HG02943 (cell line): ENCODE measurements around the gene EXOC2.

Experiments used
- ATAC-seq: cut with Tn5 transposase; IDR thresholded peaks from one replicate; pipeline ENCODE4 v1.9.1; 2021; ENCODE audit warnings: mild to moderate bottlenecking, low read depth, moderate library complexity; ENCODE audit not compliant: unreplicated experiment

EXOC2 gene

DNA sequence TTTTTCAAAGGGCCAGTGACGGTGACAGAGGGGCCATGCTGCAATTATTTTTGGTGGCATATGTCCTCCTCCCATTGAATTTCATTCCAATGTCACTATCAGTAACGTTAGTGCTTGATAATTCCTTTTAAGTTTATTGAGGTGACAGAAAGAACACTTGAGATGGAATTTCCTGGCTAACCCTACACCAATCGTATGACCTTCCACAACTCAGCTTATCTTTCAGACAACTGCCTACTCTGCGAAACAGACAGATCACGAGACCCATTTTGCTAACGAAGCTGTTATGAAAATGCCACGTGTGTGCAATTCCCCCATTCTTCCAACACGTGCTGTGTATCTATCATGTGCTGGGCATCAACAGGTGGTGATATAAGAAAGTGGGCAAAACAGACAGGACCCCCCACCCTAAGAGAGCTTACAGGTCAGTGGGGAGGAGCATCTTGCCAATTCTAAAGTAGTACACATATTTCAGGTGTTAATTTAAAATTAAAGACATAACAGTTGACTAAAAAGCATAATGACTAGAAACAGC is 188.4 kb downstream of the EXOC2 start:
- ATAC-seq, result no peak

GRCh38 chr6:503610-504362 is 189.2 kb downstream of the EXOC2 start:
- ATAC-seq, result no peak

DNA sequence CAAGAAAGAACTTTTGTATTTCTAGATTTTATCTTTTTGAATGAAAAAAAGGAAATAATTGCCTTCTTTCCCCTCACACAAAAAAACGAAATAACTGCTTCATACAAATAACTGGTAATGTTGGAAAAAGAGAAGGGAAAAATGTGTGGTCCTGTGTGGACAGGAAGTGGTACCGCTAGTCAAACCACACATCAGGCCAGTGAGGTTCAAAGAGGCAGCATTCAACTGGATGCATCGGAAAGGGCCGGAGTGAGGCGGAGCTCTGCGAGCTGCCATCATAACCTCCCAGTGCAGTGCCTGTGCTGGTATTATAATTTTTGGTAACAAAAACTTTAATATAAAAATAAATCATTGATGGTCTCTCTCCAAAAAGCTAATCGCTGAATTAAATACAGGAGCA is 190.2 kb downstream of the EXOC2 start:
- ATAC-seq, result no peak

GRCh38 chr6:501891-502601 is 190.9 kb downstream of the EXOC2 start:
- ATAC-seq, result no peak

DNA sequence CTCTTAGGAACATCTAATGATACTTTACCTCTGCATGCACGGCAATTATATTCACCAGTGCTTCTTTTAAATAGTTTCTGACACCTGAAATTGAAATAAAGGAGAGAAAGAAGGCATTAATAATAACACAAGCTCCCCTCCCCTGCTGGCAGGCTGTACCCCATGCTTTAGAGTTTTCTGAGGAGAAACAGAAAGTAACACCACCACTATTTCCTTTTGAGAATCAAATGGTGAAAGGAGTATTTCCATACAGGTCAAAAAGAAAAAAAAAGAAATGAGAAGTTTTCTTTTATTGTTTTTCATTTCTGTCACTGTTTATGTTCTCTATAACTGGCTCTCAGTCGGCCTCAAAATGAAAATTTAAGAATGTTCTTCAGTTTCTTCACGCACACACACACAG is 193.3 kb downstream of the EXOC2 start:
- ATAC-seq, result no peak

DNA sequence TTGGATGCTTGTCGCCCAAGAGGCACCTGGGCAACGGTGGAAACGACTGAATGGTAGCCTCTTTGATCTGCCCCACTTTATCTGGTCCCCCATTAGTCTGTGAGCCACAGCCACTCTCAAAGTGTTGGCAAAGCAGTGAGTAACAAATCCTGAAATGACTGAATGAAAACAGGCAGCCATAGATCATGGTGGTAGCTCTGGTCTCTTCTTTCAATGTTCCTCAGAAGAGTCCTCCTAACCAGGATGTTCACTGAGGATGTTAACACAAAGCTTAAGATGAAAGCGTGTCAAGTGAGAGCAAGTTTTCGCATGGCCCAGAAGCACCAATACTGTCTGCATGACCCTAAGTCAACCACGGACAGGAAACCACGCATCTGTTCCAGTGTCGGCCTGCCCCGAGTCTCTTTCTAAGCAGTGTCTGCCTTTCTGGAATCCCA is 194.1 kb downstream of the EXOC2 start:
- ATAC-seq, result peak; percentile 66

DNA sequence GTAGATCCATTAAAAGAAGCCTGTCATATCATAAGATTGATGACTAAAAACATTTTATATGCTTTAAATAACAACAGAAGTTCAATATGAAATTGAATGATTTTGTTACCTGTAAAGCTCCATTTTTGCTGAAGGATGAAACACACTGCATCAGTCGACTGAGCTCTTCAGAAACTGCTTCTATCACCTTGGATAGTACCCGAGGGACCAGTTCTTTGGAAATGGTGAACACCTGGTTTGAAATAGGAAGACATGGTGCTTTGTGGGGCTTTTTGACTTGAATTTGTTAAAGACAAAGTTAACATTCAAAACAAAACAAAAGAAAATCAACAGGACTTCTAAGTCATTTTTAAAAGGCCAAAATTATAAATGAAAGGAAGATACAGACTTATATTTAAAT is 195.7 kb downstream of the EXOC2 start:
- ATAC-seq, result no peak

GRCh38 chr6:496649-497048 is 196.3 kb downstream of the EXOC2 start:
- ATAC-seq, result no peak

DNA sequence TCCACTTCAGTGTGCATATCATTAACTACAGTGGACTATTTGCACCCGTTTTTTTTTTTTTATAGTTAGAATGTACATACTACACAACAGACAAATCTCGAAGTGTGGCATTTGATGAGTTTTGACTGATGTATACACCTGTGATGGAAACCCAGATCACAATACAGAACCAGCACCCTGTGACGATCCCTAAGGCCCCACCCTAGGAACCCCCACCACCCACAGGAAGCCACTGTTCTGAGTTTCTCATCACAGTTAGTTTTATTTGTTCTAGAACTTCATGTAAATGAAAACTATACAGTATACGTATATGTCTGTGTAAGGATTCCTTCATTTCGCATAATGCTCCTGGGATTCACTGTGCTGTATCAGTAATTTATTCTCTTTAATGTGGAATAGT is 198.5 kb downstream of the EXOC2 start:
- ATAC-seq, result no peak

- ATAC-seq, result no peak
These were observed 199.1 kb downstream of the EXOC2 start for GRCh38 chr6:493840-494239.

DNA sequence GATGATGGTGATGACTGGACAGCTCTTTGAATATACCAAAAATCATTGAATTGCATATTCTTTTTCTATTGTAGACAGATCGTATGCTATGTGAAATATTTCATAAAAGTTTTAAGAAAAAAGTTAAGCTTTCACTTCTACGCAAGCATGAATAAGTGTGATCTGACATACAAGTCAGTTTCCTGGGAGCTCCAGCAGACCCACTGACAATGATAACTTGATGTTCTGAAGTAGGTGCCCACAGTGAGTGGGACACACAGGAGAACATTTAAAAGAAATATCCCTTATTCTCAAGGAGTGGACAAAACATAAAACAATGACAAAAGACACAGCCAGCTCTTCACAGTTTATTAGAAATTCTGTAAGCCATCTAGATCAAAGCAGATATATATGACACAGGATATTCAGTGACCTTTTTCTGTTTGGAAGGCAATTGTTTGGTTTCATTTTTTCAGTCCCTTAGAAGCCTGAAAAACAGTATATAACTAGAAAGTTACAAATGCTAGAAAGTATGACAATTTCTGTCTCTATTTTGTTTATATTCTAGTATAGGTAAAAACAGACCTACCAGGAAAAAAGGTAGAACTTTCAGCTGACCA is 200.0 kb downstream of the EXOC2 start:
- no peak for ATAC-seq

- ATAC-seq, result no peak
These were observed 200.8 kb downstream of the EXOC2 start for GRCh38 chr6:492178-492577.

- ATAC-seq, result no peak
These were observed 201.7 kb downstream of the EXOC2 start for GRCh38 chr6:491233-491632.

DNA sequence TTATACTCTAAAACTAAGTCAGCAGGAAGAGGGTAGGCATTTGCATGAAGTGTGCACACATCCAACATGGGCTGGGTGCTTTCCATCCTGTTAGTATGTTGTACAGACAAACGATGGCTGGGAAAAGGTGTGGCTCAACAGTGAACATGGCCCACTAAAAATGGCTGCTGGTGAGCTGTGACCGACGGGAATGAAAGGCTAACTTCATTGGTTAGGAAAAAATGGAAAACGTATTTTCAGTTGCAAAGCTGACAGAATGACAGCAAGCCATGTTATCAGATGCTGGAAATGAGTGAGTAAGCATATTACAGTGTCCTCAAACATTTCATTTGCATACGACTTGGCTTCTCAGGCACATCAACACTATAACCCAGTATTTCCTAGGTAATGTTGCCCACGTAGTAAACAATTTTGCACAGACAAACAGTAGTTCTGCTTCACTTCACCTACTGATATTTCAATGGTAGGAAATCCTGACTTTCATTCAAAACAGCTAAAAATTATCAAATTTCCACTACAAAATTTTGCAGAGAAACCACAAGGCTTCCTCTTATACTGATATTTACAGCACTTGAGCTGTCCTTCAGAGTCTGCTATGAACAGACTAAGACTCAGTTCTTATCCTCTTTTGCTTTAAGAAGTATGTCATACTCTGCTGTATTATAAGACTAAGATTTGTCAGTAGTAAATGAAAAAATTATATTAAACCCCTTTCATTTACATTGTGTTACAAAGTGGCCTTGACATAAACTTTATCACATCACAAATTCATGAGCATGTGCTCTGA is 202.5 kb downstream of the EXOC2 start:
- no peak for ATAC-seq

DNA sequence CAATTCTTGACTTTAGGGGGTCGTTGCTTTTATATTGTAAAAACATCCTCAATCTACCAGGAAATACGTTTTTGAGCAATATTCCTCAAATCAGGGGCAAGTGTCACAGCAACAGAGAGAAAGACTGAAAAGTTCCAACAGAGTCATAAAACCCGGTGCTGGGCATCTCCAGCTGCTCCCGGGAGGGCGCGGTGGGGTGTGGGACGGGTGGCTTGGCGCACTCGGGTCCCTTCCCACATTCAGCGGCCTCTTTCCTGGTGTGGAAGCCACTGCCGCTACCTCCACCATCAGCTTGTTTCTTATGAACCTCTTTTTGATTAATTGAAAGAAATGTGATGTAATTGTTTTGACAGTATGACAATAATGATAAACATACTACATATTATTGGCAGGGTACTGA is 203.2 kb downstream of the EXOC2 start:
- no peak for ATAC-seq

DNA sequence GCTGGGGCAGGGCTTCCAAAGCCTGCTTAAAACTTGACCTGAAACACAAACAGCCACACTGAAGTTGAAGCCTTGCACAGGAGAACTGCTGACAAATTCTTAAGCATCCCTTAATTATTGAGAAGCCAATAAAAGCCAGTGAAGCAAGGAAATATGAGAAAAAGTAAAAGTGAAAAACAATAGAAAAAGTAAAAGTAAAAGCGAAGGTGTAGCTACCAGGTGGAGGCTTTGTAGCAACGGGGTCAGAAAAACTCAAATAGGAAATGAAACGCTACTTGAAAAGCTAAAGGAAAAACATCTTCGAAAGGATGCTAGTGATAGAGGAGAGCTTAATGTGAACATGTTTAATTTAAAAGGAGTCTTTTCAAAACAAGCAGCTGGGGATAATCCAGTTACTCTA is 203.9 kb downstream of the EXOC2 start:
- no peak for ATAC-seq

GRCh38 chr6:487956-488355 is 205.0 kb downstream of the EXOC2 start:
- no peak for ATAC-seq

DNA sequence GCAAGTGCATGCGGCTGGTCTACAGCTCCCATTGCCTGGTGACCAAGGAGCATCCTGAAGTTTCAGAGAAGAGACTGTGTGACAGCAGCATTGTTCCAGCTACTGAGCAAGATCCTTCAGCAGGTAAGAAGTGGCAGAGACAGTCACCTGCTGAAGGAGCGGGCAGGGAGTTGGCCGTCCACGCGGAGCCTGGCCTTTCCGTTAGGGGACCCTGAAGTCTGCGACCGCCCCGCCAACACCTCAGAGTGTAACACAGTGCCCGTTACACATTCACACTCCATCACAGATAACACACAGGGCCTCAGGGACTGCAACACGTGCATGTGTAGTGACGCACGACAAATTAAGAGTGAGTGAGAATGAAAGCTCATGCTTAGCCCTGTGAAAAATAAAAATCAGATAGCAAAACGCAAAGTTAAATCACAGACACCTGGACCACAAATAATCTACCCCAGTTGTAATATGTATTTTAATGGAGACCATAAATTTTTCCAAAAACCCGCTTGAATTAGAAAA is 207.2 kb downstream of the EXOC2 start:
- no peak for ATAC-seq

- no peak for ATAC-seq
These were observed 208.2 kb downstream of the EXOC2 start for GRCh38 chr6:484746-485145.

DNA sequence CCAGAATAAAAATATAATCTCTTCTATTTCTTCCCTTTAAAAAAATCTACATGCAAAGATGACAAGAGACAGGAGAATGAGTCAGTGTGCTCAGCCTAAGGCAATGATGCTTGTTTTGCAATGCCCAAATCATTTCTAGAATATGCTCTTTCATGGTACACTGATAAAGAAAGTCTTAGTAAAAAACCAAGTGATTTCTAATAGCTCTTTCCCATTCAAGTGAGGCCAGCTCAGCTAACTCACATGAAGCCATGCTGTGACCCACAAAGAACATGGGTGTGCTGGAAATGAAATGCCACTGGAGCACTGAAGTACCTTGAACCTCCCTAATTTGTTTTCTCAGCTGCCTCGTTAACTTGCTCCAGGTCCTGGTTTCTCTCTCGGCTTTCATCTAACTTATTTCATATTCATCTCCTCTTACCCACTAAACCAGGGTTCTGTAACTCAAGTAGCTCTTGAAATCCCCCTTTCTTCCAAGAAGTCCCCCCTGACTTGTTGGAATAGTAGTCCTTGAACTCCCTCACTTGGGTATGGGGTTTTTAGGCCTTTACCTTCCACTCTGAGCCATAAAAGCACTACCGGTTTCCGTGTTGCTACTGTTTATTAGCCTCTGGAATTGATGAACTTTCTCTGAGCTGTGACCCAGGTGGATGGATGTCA is 208.7 kb downstream of the EXOC2 start:
- ATAC-seq, result no peak
